Neuronal stem cell (in vitro differentiated cells): ENCODE results near the gene TNPO2. TPM values are rescaled to one million over a fixed set of nuclear protein-coding genes. Genes with fewer than 3 reads are reported as not detected.

Source experiments
- DNase-seq: peaks from one replicate; pipeline ENCODE4 v3.0.0-alpha.2; 2013; ENCODE audit warnings: low spot score
- H2AFZ ChIP-seq: one replicate; pipeline ENCODE4 v1.6.1; 2013; ENCODE audit warnings: mild to moderate bottlenecking, low read length, inconsistent platforms
- H2AK5ac ChIP-seq: 2 replicates; pipeline ENCODE4 v1.6.1; 2013; ENCODE audit warnings: low read depth, mild to moderate bottlenecking, inconsistent platforms, low read length, moderate library complexity, mixed read lengths
- H2BK120ac ChIP-seq: 2 replicates; pipeline ENCODE4 v1.6.1; 2013; ENCODE audit warnings: low read depth, mild to moderate bottlenecking, inconsistent platforms, low read length, moderate library complexity, mixed read lengths
- H2BK12ac ChIP-seq: one replicate; pipeline ENCODE4 v1.6.1; 2013; ENCODE audit warnings: low read length, inconsistent platforms
- H2BK15ac ChIP-seq: 2 replicates; pipeline ENCODE4 v1.6.1; 2013; ENCODE audit warnings: mild to moderate bottlenecking, low read length, inconsistent platforms, mixed read lengths
- H2BK5ac ChIP-seq: one replicate; pipeline ENCODE4 v1.6.1; 2013; ENCODE audit warnings: inconsistent platforms, mild to moderate bottlenecking, low read length, moderate library complexity
- H3K14ac ChIP-seq: one replicate; pipeline ENCODE4 v1.6.1; 2013; ENCODE audit warnings: low read length, inconsistent platforms
- H3K18ac ChIP-seq: 2 replicates; pipeline ENCODE4 v1.6.1; 2013; ENCODE audit warnings: low read length, inconsistent platforms
- H3K23ac ChIP-seq: 2 replicates; pipeline ENCODE4 v1.6.1; 2013; ENCODE audit warnings: low read depth, mild to moderate bottlenecking, mixed read lengths, low read length, inconsistent platforms; ENCODE audit not compliant: poor library complexity
- H3K27ac ChIP-seq: replicated peaks from 3 replicates; pipeline ENCODE4 v1.5.1; 2013; ENCODE audit warnings: low read length, inconsistent platforms
- H3K27me3 ChIP-seq, 3 experiments: 2 replicates each; pipeline ENCODE4 v1.6.1; 2013; ENCODE audit warnings: low read length in 3 of 3, mild to moderate bottlenecking in 2 of 3, inconsistent platforms in 1 of 3, low read depth in 1 of 3, mixed read lengths in 1 of 3, moderate library complexity in 1 of 3; ENCODE audit not compliant: control insufficient read depth in 3 of 3, insufficient read depth in 3 of 3
- H3K36me3 ChIP-seq, 2 donors: replicated peaks in 1 of 2; 2 replicates each; pipeline ENCODE4 v1.6.1; 2013; ENCODE audit warnings: low read length in 2 of 2; ENCODE audit not compliant: control insufficient read depth in 2 of 2, insufficient read depth in 2 of 2
- H3K4ac ChIP-seq: 2 replicates; pipeline ENCODE4 v1.6.1; 2013; ENCODE audit warnings: inconsistent platforms, mild to moderate bottlenecking, low read length, moderate library complexity
- H3K4me1 ChIP-seq, 2 donors: 1 replicate in 1 of 2; 2 replicates in 1 of 2; pipeline ENCODE4 v1.6.1; 2013; ENCODE audit warnings: low read length in 2 of 2, low read depth in 1 of 2; ENCODE audit not compliant: control insufficient read depth in 2 of 2, insufficient read depth in 1 of 2
- H3K4me2 ChIP-seq: one replicate; pipeline ENCODE4 v1.6.1; 2013; ENCODE audit warnings: mild to moderate bottlenecking, low read length, inconsistent platforms; ENCODE audit not compliant: insufficient read depth, poor library complexity, severe bottlenecking
- H3K4me3 ChIP-seq, 2 donors: 2 replicates each; pipeline ENCODE4 v1.5.1; 2013; ENCODE audit warnings: low read length in 2 of 2, mild to moderate bottlenecking in 2 of 2, inconsistent platforms in 1 of 2, moderate library complexity in 1 of 2
- H3K79me1 ChIP-seq: one replicate; pipeline ENCODE4 v1.6.1; 2013; ENCODE audit warnings: low read depth, mild to moderate bottlenecking, inconsistent platforms, low read length, moderate library complexity
- H3K9ac ChIP-seq: one replicate; pipeline ENCODE4 v1.6.1; 2013; ENCODE audit warnings: mild to moderate bottlenecking, low read depth, low read length, inconsistent platforms; ENCODE audit not compliant: poor library complexity
- H3K9me3 ChIP-seq, 2 donors: replicated peaks in 1 of 2; 2 replicates each; pipeline versions ENCODE3 to v1.6.1; 2013; ENCODE audit warnings: low read length in 2 of 2, mild to moderate bottlenecking in 2 of 2, inconsistent platforms in 1 of 2, low read depth in 1 of 2, mixed read lengths in 1 of 2, moderate library complexity in 1 of 2; ENCODE audit not compliant: control insufficient read depth in 2 of 2, insufficient read depth in 1 of 2
- H4K8ac ChIP-seq: one replicate; pipeline ENCODE4 v1.6.1; 2013; ENCODE audit warnings: low read depth, mild to moderate bottlenecking, inconsistent platforms, low read length, moderate library complexity
- H4K91ac ChIP-seq: one replicate; pipeline ENCODE4 v1.6.1; 2013; ENCODE audit warnings: low read length, low read depth, mild to moderate bottlenecking, inconsistent platforms; ENCODE audit not compliant: poor library complexity
- WGBS, 2 donors: extraction: QIAGEN DNeasy Blood & Tissue Kit; methylation state at CpG; one replicate each; pipeline ENCODE4 v1.1.7; 2013; ENCODE audit warnings: missing lambda C conversion rate in 2 of 2, mixed read lengths in 1 of 2; ENCODE audit not compliant: insufficient read length in 2 of 2, insufficient replicate concordance in 1 of 2; ENCODE audit errors: extremely low coverage in 2 of 2; 5-methylcytosine and 5-hydroxymethylcytosine counted together
- polyA plus RNA-seq, 2 experiments: library from polyadenylated mRNA; stranded (reverse); fragments of 200-250 nt; gene quantifications; one replicate each; pipeline ENCODE4 v1.2.3, GENCODE V29; 2013

The TNPO2 gene
- 47.1 TPM for polyA plus RNA-seq (2013, experiment 1 of 2)
- 47.1 TPM for polyA plus RNA-seq (2013, experiment 2 of 2)

DNA sequence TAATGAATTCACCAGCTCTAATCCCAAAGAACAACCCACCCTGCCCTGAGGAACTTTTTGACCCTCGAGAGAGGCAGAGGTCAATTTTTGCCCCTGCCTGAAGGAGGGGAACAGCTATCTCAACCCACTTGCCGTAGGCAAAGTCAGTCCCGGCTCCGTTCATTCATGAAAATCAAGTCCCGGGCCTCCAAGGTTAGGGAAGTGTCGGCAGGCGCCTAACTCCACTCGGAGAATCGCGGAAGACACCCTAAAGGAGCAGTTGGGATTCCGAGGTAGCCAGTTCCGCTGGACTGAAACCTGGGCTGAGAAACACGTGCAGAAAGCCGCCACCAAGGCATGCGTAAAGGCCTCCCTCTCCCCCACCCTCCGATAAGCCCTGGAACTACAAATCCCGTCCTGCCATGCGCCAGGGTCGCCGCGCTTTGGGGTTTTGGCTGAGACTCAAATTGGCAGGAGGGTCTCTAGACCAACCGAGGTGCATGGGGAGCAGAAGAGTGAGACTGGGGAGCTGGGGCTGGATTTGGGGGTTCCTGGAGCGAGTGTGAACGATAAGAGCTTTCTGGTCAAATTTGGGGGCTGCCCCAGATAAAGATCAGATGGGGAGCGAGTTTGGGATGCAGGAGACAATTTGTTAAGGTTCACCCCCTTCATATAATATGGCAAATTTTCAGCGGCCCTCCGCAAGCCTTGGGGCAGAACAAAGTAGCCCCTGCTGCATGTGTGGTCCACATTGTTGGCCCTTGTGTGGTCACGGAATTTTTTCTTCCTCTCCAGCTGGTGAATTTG is at the start of gene TNPO2:
TNPO2 (minus strand) TSS at position 292 of the 786 bp plus-strand sequence. CDS start 2,955 bp downstream, outside the sequence.
- H3K9ac ChIP-seq, result peak within 1 kb of the TSS; percentile 79
- DNase-seq, result peak; percentile 76
- WGBS, 2 donors, result no CpG with 5 or more reads among the region's 28 CpGs

GRCh38 chr19:12772323-12772722 is 48.6 kb upstream of the TNPO2 start:
- Histone ChIP-seq H3K18ac (no peak overlapping the region), H3K27me3 (no peaks in the 10 kb centered on the region), H2AFZ (no peak overlapping the region), H3K36me3 (peaks cover 0 to 3% of the 10 kb centered on the region in 2 donors), H3K4ac (no peak overlapping the region), H4K8ac (no peak overlapping the region), H2BK15ac (no peak overlapping the region), H2BK5ac (no peak overlapping the region), H4K91ac (no peak overlapping the region), H3K27ac (no peak overlapping the region), H3K4me1 (peaks cover 3 to 10% of the 10 kb centered on the region in 2 donors), H3K9ac (no peak overlapping the region), H3K23ac (no peak overlapping the region), H3K4me3 (no peak overlapping the region), H2BK12ac (no peak overlapping the region), H3K9me3 (no peaks in the 10 kb centered on the region), H3K79me1 (no peaks in the 10 kb centered on the region), H2AK5ac (no peak overlapping the region), H3K14ac (no peak overlapping the region), H2BK120ac (no peak overlapping the region), H3K4me2 (no peak overlapping the region)
- DNase-seq, result no peak
- no CpG with 5 or more reads among the region's 4 CpGs for WGBS, 2 donors

More for the DNA sequence above, at the start of gene TNPO2:
- Histone ChIP-seq H2BK5ac (no peak within 1 kb of the TSS), H3K4ac (no peak within 1 kb of the TSS), H3K27ac (peak within 1 kb of the TSS; percentile 75), H3K4me1 (peaks cover 6 to 7% of the 10 kb centered on the region in 2 donors), H2AK5ac (no peak within 1 kb of the TSS), H3K14ac (no peak within 1 kb of the TSS), H4K91ac (no peak within 1 kb of the TSS), H3K79me1 (peaks cover 9% of the 10 kb centered on the region), H3K9me3 (no peaks in the 10 kb centered on the region), H3K27me3 (no peaks in the 10 kb centered on the region), H2BK12ac (no peak within 1 kb of the TSS), H2BK120ac (no peak within 1 kb of the TSS), H3K23ac (no peak within 1 kb of the TSS), H3K4me3 (peak within 1 kb of the TSS; percentile 79 to 93), H4K8ac (no peak within 1 kb of the TSS), H3K18ac (peak within 1 kb of the TSS; percentile 4), H3K4me2 (peak within 1 kb of the TSS; percentile 89), H2BK15ac (no peak within 1 kb of the TSS), H2AFZ (peak within 1 kb of the TSS; percentile 91), H3K36me3 (peaks cover 12 to 32% of the 10 kb centered on the region in 2 donors)

DNA sequence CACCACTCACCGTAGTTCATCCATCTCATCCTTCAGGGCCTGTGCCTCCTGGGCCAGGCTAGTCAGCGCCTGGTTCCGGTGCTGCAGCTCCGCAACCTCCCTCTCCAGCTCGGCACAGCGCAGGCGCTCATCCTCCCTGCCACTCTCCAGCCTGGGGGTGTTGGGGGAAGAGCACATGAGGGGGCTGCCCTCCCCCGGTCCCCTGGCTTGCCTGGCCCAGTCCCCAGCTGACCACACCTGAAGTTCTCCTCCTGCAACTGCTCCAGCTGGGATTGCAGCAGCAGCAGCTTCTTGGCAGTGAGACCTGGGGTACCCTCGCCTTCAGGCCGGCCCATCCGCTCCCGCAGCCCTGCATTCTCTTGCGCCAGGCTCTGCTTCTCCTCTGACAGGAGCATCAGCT is 47.2 kb upstream of the TNPO2 start:
- Histone ChIP-seq H3K27ac (no peak overlapping the region), H4K8ac (no peak overlapping the region), H2BK5ac (no peak overlapping the region), H3K9me3 (no peaks in the 10 kb centered on the region), H3K4me1 (peaks cover 3 to 9% of the 10 kb centered on the region in 2 donors), H3K36me3 (peaks cover 0 to 3% of the 10 kb centered on the region in 2 donors), H3K14ac (no peak overlapping the region), H3K9ac (no peak overlapping the region), H3K27me3 (no peaks in the 10 kb centered on the region), H2AFZ (no peak overlapping the region), H4K91ac (no peak overlapping the region), H2BK15ac (no peak overlapping the region), H3K18ac (peak overlapping the region; percentile 46), H2BK120ac (no peak overlapping the region), H2BK12ac (no peak overlapping the region), H3K4me3 (no peak overlapping the region), H3K4ac (no peak overlapping the region), H3K79me1 (no peaks in the 10 kb centered on the region), H3K23ac (no peak overlapping the region), H2AK5ac (peak overlapping the region; percentile 66), H3K4me2 (no peak overlapping the region)
- DNase-seq, result no peak
- WGBS, 2 donors, result no CpG with 5 or more reads among the region's 13 CpGs

GRCh38 chr19:12769689-12770088 is 46.0 kb upstream of the TNPO2 start:
- peak overlapping the region; percentile 62 for H3K23ac ChIP-seq

More at GRCh38 chr19:12769689-12770088, 46.0 kb upstream of the TNPO2 start:
- H3K4me2 ChIP-seq, result peak overlapping the region; percentile 52
- H2BK5ac ChIP-seq, result no peak overlapping the region
- H3K18ac ChIP-seq, result peak overlapping the region; percentile 85
- H3K9me3 ChIP-seq, result no peaks in the 10 kb centered on the region
- H4K8ac ChIP-seq, result no peak overlapping the region
- no peak overlapping the region for H2AK5ac ChIP-seq
- H3K4me1 ChIP-seq, result peaks cover 0 to 7% of the 10 kb centered on the region in 2 donors
- H2BK120ac ChIP-seq, result no peak overlapping the region
- H4K91ac ChIP-seq, result no peak overlapping the region
- no peak overlapping the region for H2AFZ ChIP-seq
- no peak for DNase-seq
- H3K79me1 ChIP-seq, result no peaks in the 10 kb centered on the region
- no CpG with 5 or more reads among the region's 37 CpGs for WGBS, 2 donors
- peak overlapping the region; percentile 87 for H3K9ac ChIP-seq
- no peak overlapping the region for H2BK12ac ChIP-seq
- H3K36me3 ChIP-seq, result peaks cover 3 to 6% of the 10 kb centered on the region in 2 donors
- no peak overlapping the region for H3K14ac ChIP-seq
- no peak overlapping the region for H3K4ac ChIP-seq
- no peak overlapping the region for H3K27ac ChIP-seq
- H3K27me3 ChIP-seq, result no peaks in the 10 kb centered on the region
- H3K4me3 ChIP-seq, result peak overlapping the region in 1 of 2 donors; percentile 72
- no peak overlapping the region for H2BK15ac ChIP-seq
